GM21529 (cell line): ENCODE measurements around the gene LRMDA.
A peak's percentile ranks its signal among the peaks of the same experiment; 100 is the strongest.
"Not testable (repeated sequence)": the region's sequence is repeated elsewhere in the genome, so short reads cannot be mapped to it uniquely, and the experiment has no call there.

ENCODE experiments used
- ATAC-seq: cut with Tn5 transposase; IDR thresholded peaks from one replicate; pipeline ENCODE4 v1.9.1; 2021; ENCODE audit not compliant: unreplicated experiment

Gene LRMDA

DNA sequence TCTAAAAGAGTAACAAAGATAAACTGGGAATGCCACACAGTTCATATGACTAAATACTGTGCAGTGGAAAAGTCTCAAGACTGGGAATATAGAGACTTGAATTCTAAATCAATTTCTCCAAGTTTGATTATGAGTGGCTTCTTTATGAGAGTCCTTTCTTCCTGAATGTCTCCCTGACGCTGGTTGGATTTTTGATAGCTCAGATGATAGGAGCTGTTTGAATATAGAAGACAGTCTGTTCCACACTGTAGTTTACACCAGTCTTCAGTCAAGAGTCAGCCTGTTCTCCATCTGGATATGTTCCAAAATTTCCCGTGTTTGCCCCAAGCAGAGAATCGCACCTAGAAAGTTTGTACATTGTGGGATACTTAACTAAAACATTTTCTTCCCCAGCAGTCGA is 173.7 kb downstream of the LRMDA start:
- no peak for ATAC-seq

DNA sequence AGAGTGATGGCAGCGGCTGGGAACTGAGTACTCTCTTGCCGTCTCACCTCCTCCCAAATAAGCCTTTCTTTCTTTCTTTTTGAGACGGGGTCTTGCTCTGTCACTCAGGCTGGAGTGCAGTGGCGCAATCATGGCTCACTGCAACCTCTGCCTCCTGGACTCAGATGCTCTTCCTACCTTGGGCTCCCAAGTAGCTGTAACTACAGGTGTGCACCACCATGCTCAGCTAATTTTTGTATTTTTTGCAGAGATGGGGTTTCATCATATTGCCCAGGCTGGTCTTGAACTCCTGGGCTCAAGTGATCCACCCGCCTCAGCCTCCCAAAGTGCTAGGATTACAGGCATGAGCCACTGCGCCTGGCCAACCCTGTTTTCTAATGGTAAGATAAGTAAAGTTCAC is 174.4 kb downstream of the LRMDA start:
- ATAC-seq = not testable (repeated sequence)

DNA sequence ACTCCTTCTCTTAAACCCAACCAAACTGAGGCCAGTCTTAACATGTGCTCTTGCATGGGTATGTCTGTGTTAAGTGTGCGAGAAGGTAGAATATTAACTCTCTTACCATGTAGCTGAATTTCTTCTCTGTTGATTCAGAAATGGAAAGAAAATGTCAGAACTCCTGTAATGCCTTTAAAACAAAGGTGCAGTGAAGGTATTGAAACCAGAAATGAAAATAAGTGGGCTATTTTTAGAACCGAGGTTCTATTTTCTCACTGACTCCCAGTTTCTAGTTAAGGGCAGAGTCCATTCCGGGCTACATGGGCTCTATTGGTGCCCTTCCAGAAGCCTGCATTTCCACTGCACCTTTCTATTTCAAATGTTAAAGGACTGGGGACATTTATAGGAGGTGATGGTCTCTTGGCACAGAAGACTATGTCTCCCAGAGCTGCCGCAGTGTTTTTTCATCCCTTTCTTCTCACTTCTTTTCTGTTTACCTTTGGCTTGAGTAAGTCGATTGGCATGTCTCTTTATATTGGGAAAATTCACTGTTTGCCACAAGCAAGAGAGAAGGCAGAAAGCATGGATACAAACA is 174.9 kb downstream of the LRMDA start:
- peak; percentile 56 for ATAC-seq

DNA sequence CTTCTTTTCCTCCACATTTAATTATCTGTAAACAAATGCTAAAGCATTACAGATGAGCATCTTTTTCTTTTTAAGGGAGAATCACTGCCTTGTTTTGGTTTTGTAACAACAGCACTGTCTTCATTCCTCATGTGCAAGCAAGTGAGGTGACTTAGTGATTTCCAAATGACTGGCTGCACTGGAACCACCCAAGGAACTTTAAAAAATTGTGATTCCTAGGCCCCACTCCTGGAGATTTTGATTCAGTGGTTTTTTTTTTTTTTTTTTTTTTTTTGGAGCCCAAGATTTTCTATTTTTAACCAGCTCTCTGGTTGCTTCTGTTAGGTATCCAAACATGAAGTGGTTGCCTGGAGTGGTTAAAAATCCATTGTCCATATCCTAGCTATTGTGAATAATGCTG is 176.2 kb downstream of the LRMDA start:
- ATAC-seq = no peak

DNA sequence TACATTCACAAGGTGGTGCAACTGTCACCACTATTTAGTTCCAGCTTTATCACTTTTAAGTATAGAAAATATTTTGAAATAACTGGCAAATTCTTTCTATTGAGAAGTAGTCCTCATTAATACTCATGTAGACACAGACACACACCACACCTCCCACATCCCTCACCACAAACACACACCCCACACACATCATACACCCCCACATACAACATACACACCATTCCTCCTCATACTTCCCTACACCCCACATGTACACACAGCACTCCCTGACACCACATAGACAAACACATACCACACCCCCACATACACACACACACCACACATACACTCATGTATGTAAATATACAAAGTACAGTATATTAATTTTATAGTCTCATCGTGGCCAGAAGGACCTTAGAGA is 178.8 kb downstream of the LRMDA start:
- ATAC-seq = no peak

DNA sequence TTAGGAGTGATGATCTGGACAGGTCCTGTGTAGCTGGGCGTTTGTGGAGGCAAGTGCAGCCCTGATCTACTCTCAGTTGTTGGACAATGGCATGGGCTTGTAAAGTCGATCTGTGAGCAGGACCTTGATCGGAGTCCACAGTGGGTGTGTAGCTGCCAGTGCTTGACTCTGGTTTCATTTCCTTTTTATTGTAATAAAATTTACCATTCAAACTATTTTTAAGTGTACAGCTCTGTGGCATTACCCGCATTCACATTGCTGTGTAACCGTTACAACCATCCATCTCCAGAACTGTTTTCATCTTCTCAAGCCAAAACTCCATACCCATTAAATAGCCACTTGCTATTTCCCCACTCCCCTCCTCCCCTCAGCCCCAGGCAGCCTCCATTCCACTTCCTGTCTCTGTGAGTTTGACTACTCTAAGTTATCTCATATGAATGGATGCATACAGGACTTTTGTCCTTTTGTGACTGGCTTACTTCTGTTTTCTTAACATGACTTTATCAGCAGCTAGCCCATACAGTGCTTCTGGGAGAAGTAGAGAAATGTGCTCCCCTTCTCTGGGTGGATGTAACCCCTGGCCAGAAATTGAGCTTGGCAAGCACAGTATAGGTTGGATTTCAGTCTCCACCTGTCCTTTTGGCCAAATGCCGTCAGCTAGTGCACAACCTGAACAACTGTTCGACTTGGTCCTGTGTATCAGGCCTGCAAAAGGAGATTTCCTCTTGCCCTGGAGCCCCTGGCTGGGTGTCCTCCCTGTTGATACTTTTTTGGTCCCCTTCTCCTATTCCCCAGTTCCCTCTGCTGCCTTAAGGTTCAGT is 180.0 kb downstream of the LRMDA start:
- ATAC-seq = peak; percentile 30

DNA sequence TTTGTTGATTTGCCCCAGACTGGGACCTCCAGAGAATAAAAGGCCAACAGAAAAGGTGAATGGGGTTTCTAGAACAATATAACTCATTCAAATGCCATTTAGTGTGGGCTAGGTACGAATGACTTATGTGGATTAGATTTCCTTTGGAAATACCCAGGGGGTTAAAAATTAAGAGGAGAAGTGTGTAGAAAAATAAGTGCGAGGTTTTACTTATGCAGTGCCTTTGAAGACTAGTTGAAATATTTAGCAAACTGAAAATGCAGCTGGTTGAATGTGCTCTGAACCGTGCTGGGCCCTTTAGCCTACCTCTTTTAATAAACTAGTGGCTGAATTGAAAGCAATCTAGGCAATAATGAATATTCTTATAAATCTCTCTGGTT is 180.6 kb downstream of the LRMDA start:
- ATAC-seq = no peak

DNA sequence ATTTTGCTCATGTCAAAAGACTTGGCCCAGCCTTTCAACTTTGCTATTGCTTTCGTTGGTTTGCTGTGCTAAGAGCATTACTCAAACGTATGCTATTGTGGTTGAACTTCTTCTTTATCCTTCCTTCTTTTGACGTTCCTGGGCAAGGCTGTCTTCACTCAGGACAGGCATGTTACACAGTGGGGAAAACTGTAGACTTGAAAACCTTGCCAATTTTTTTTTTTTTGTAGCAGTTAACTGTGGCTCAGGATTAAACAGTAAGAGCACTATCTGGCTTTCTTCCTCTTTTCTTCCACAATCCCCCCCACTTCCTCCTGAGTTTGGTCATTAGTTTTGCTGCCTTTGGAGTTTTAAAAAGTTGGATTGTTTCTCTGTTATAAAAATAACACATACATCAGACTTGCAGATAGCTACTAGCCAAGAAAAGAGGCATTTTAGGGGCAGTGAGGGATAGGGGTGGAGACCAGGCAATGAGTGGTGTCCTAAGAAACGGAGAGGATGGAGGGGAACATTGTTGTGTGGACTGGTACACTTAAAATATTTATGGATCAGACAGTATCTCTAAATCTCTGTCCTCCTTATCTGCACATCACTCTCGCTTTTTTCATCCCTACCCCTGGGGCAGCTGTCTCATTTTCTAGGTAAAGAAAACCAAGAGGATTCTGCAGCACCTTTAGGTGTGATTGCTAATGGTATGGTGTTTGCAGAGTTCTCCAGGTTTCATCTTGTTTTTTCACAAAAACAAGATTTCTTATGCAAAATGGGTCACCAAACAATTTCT is 181.7 kb downstream of the LRMDA start:
- peak; percentile 56 for ATAC-seq

DNA sequence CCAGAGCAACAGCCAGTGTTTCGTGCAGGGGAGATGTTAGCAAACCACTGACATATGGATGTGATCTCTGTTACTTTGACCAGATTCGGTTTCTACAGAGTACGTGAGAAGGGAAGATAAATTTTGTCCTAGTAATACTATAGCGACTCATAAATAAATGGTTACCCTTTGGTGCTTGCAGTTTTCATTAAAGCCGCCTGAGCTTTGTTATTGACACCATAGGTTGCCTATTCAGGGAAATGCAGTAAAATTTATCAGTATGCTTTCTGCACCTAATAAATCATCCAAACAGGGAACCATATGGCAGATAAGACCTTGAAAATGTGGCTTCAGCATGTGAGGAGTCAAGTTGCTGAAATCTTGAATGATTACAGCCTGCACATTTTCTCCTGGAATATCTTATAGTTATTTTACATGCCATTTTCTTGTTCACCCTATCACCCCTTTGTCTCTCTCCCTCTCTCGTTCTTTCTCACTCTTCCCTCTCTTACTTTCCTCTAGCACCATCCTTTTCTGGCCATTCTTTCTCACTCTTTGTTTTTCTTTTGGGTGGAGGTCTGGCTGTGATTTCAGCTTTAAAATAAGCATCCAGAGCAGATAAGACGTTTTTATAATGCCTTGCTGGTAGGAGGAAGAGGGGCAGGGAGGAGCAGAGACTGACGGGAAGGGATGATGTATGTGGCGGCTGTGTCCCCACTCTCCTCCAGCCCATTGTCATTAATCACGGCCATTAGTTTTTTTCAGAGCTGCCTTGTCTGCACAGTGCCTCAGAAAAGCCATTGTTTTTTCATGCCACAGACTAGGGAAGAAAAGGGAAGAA is 182.5 kb downstream of the LRMDA start:
- no peak for ATAC-seq

DNA sequence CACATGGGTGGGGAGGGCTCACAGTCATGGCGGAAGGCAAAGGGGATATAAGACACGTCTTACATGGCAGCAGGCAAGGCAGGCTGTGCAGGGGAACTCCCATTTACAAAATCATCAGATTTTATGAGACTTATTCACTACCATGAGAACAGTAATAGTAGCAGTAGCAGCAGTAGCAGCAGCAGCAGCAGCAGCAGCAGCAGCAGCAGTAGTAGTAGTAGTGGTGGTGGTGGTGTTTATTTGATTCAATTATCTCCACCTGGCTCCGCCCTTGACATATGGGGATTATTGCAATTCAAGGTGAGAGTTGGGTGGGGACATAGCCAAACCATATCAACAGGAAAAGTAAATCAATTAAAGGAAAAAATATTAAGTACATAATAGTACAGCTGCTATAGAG is 184.7 kb downstream of the LRMDA start:
- ATAC-seq = no peak

DNA sequence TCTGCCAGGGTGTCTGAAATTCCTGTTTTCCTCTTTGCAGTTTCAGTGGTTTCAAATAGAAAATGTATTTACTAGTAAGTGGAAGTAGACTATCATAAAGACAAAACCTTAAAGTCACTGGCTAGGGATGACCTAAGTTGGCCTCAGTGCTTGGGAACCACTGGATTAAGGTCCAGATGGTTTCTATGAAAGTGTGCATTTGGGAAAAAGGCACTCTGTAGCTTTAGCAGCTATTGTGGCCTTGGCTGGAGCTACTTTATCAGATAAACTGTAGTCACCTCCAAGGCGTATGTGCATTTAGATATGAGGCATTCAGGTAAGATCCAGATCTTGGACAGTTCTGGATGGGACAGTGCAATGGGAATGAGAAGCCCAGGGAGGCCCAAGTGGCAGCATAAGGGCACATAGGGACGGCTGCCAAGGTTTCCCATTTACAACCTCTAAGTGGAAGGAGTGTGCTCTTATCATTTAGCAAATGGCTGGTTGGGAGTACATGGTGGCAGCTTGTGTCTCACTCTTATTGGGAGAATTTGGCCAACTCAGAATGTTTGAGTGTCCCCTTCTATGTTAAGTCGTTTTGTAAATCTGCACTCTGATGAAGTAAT is 185.6 kb downstream of the LRMDA start:
- ATAC-seq = no peak

DNA sequence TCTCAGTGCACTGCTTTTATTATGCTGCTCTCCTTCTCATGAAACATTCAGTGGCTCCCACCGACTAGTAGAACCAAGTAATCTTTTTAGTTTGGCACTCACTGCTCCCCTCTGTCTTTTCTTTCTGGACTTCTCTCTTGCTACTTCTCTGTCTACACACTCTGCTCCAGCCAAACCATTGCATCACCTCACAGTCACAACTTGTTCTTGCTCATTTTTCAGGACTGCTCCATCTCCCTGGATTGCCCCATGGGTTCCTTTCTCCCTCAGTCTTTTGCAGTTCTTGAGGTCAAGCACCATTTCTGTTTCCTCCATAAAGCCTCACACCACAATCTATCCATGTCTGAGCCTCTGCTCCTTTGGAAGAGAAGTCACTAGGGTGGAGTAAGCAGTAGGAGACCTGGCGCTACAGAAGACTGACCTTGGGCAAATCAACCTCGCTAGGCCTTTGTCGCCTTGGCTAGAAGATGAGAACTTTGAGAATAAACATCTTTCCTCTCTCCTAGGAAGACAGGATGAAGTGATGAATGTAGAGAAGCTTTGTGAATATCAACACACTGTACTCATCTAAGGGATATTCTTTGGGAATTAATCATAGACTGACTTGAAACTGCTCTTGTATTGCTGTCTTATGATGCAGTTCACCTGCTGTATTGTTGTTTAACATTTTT is 186.2 kb downstream of the LRMDA start:
- ATAC-seq = no peak

DNA sequence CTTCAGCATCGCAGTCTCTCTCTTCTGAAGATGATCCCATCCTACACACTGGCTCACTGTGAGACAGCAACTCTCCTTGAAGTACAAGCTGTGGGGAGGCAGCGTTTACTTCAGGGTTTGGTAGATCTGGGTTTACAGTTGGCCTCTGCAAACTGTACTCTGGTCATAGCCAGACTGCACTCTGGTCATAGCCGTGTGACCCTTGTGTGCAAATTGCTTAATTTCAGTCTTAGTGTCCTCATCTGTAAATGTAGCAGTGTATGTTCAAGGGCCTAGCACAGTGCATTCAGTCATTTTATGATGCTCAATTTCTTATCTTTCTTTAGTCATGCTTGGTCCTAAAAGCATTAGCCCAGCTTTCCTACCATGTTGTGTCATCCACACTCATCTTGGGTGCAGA is 188.2 kb downstream of the LRMDA start:
- ATAC-seq = no peak

DNA sequence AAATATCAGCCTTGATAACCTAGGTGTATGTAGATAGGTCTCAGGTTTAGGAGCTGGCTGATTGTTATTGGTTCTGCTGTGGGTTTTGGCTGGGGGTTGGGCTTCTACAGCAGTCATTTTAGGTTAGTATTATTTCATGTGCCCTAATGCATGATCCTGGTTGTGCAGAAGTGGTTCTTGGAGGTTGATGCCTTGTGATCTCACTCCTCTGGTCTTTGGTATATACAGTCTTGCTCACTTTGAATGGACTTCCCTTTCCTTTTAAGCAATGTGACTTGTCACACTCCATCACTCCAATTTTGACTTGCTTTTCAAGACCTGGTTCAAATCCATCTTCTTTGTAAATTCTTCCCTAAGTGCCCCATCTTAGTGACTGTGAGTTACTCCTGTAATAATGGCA is 188.9 kb downstream of the LRMDA start:
- no peak for ATAC-seq

DNA sequence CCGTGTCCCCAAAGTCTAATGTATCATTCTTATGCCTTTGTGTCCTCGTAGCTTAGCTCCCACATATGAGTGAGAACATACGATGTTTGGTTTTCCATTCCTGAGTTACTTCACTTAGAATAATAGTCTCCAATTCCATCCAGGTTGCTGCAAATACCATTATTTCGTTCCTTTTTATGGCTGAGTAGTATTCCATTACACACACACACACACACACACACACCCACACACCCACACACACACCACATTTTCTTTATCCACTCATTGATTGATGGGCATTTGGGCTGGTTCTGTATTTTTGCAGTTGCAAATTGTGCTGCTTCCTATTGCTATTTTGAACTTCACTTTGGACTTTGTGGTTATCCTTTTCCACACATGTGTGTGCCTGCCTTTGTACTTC is 189.6 kb downstream of the LRMDA start:
- ATAC-seq = not testable (repeated sequence)

DNA sequence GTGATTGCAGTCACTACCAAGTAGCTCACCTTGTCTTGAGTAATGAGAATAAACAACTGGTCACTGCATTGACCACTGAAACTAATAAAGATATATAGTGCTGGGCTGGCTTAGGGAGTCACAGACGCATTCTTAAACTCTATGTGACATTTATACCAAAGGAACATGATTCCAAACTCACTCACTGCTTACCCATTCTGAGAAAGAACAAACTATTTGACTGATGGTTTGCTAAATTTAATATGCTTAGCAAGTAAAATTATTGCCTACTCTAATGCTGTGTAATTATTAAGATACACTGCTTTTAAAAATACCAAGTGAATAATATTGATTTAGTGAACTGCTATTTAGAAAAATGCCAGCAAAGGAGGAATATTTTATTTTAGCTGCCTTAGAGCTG is 191.1 kb downstream of the LRMDA start:
- no peak for ATAC-seq

DNA sequence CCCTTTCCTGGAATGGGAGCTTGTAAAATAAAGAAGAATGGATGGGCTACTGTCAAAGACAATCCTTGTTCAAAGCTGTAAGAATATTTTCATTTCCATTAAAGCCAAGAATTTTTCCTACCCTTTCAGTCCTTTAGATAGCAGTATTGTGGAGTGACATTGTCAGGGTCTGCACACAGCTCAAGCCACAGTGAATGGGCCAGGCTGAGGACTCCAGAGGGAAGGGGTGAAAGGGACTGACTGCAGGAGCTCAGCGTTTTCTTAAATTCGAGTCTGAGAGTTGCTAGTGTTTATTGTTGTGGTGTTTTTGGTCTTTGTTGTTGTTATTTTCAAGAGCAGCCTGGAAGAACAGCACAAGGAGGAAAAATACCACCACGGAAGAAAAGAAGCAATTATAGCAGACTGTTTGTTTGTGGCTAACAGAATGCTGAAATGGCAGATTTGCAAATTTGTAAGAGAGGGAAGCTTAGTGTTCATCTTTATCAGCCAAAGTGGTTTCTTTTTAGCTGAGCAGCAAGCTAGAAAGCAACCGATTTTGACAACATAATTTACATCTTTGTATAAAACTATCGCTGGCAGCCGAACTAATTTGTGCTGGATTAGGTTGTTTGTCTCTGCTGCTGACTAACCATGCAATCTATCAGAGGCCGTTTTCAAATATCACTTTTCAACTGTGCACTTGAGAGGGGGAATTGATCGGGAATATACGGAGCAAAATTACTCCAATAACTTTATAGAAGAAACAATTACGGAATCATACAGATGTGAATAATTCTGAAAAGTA is 192.1 kb downstream of the LRMDA start:
- ATAC-seq = no peak

DNA sequence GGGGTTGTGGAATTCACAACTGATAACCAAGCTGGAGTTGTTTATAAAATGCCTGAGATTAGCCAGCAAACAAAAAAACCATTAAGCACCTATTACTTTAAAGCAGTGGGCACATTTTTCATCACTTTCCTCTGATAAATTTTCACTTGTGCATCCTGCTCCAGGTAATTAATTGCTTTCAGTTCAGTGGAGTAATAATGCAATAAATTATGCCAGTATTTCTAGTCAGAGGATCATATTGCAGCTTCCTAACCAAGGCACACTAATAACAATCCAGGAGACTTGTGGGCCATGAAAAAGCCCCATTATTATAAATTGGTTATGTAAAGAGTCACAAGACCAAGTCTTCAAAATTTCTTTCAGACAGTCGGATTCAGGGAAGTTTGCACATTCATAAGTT is 193.2 kb downstream of the LRMDA start:
- ATAC-seq = no peak

DNA sequence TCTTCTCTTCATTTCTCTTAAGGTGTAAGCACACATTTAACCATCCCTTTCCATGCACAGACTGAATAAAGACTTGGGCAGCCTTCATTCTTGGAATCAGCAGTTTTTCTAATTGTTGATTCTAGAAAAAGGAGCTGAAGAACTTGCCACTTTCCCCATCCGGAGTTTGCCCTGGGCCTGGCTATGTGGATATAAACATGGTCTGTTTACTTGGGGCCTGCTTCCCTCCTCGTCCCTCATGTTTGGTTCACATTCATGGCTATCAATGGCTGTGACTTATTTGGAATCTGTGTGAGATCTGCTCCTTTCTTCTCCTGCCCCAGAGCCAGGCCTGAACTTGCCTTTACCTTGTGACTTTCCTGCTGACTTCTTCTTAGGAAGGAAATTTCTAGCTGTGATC is 199.3 kb downstream of the LRMDA start:
- ATAC-seq = no peak
